ENCODE measurements around the gene RELT. TPM values are rescaled to one million over a fixed set of nuclear protein-coding genes. Genes with fewer than 3 reads are reported as not detected.

The RELT gene
- total and polyA plus RNA-seq, 2 of the 13 experiments (the other 11 are each of a cell fraction or from before 2014, with no cell fraction given): 2.5 to 4.7 TPM

DNA sequence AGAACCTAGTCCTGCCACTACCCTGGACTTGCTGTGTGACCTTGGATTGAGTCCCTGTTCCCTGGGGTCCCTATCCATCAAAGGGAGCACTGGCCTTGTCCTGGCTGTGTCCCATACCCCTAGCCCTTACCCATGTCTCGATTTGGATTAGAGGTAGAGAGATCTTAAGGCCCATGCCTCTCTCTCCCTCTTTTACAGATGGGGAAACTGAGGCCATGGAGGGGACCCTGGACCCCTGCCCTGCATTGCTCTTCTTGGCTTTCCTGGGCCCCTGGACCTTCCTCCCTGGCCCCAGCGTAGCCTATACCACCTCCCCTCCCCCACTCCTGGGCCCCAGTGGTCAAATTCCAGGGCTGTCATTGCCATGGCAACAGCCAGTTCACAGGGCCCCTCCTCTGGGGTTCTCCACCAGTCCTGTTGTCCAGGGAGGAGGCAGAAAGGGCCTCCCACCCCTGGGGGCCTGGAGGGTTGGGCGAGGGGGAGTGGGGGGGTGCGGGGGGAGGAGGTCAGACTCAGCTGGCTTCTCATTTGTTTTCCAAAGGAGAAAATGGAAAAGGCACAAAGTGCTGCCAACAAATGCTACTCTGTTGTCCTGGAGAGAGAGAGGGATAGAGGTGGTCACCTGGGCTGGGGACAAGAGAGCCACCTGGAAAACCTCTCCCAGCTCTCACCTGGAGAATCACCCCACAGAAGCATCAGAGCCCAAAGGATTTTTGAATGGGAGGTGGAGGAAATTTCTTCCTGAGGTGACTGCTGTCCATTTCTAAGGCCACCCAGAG is 44.9 kb upstream of the RELT start (continued):
- TF ChIP-seq, protein P1, sequence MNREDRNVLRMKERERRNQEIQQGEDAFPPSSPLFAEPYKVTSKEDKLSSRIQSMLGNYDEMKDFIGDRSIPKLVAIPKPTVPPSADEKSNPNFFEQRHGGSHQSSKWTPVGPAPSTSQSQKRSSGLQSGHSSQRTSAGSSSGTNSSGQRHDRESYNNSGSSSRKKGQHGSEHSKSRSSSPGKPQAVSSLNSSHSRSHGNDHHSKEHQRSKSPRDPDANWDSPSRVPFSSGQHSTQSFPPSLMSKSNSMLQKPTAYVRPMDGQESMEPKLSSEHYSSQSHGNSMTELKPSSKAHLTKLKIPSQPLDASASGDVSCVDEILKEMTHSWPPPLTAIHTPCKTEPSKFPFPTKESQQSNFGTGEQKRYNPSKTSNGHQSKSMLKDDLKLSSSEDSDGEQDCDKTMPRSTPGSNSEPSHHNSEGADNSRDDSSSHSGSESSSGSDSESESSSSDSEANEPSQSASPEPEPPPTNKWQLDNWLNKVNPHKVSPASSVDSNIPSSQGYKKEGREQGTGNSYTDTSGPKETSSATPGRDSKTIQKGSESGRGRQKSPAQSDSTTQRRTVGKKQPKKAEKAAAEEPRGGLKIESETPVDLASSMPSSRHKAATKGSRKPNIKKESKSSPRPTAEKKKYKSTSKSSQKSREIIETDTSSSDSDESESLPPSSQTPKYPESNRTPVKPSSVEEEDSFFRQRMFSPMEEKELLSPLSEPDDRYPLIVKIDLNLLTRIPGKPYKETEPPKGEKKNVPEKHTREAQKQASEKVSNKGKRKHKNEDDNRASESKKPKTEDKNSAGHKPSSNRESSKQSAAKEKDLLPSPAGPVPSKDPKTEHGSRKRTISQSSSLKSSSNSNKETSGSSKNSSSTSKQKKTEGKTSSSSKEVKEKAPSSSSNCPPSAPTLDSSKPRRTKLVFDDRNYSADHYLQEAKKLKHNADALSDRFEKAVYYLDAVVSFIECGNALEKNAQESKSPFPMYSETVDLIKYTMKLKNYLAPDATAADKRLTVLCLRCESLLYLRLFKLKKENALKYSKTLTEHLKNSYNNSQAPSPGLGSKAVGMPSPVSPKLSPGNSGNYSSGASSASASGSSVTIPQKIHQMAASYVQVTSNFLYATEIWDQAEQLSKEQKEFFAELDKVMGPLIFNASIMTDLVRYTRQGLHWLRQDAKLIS (CRISPR knock-in tag; IDR thresholded peaks at IDR 0.05): no peak
- TF ChIP-seq POLR2AphosphoS5 (IDR thresholded peaks at IDR 0.05; ENCODE audit: low read depth, low read length) (0 out of 2 replicates have a peak, but pooled peaks have one; percentile 21), HDAC1 (CRISPR knock-in tag; IDR thresholded peaks at IDR 0.05) (peak; percentile 86), SALL2 (CRISPR knock-in tag; IDR thresholded peaks at IDR 0.05) (no peak), ZNF292 (CRISPR knock-in tag; IDR thresholded peaks at IDR 0.05; ENCODE audit: borderline replicate concordance, low read depth) (no peak), KMT2A (CRISPR knock-in tag; IDR thresholded peaks at IDR 0.05) (peak; percentile 46; the same call in 1 of the 2 replicates), PHB2 (IDR thresholded peaks at IDR 0.05; ENCODE audit: partially characterized antibody) (no peak), SSRP1 (CRISPR knock-in tag; IDR thresholded peaks at IDR 0.05) (no peak), ARID2 (CRISPR knock-in tag; IDR thresholded peaks at IDR 0.05; ENCODE audit: borderline replicate concordance) (peak; percentile 77; the same call in 1 of the 2 replicates), HNRNPH1 (optimal IDR thresholded peaks at IDR 0.05; ENCODE audit: low read depth, low read length) (no peak), ZNF550 (CRISPR knock-in tag; IDR thresholded peaks at IDR 0.05; ENCODE audit: borderline replicate concordance) (no peak), NFE2 (CRISPR knock-in tag; IDR thresholded peaks at IDR 0.05) (no peak)
- TF ChIP-seq, protein P2, sequence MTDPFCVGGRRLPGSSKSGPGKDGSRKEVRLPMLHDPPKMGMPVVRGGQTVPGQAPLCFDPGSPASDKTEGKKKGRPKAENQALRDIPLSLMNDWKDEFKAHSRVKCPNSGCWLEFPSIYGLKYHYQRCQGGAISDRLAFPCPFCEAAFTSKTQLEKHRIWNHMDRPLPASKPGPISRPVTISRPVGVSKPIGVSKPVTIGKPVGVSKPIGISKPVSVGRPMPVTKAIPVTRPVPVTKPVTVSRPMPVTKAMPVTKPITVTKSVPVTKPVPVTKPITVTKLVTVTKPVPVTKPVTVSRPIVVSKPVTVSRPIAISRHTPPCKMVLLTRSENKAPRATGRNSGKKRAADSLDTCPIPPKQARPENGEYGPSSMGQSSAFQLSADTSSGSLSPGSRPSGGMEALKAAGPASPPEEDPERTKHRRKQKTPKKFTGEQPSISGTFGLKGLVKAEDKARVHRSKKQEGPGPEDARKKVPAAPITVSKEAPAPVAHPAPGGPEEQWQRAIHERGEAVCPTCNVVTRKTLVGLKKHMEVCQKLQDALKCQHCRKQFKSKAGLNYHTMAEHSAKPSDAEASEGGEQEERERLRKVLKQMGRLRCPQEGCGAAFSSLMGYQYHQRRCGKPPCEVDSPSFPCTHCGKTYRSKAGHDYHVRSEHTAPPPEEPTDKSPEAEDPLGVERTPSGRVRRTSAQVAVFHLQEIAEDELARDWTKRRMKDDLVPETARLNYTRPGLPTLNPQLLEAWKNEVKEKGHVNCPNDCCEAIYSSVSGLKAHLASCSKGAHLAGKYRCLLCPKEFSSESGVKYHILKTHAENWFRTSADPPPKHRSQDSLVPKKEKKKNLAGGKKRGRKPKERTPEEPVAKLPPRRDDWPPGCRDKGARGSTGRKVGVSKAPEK (CRISPR knock-in tag; IDR thresholded peaks at IDR 0.05; ENCODE audit: borderline replicate concordance): no peak
- TF ChIP-seq, protein P3, sequence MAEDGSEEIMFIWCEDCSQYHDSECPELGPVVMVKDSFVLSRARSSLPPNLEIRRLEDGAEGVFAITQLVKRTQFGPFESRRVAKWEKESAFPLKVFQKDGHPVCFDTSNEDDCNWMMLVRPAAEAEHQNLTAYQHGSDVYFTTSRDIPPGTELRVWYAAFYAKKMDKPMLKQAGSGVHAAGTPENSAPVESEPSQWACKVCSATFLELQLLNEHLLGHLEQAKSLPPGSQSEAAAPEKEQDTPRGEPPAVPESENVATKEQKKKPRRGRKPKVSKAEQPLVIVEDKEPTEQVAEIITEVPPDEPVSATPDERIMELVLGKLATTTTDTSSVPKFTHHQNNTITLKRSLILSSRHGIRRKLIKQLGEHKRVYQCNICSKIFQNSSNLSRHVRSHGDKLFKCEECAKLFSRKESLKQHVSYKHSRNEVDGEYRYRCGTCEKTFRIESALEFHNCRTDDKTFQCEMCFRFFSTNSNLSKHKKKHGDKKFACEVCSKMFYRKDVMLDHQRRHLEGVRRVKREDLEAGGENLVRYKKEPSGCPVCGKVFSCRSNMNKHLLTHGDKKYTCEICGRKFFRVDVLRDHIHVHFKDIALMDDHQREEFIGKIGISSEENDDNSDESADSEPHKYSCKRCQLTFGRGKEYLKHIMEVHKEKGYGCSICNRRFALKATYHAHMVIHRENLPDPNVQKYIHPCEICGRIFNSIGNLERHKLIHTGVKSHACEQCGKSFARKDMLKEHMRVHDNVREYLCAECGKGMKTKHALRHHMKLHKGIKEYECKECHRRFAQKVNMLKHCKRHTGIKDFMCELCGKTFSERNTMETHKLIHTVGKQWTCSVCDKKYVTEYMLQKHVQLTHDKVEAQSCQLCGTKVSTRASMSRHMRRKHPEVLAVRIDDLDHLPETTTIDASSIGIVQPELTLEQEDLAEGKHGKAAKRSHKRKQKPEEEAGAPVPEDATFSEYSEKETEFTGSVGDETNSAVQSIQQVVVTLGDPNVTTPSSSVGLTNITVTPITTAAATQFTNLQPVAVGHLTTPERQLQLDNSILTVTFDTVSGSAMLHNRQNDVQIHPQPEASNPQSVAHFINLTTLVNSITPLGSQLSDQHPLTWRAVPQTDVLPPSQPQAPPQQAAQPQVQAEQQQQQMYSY (CRISPR knock-in tag; IDR thresholded peaks at IDR 0.05): no peak
- TF ChIP-seq, protein P4, sequence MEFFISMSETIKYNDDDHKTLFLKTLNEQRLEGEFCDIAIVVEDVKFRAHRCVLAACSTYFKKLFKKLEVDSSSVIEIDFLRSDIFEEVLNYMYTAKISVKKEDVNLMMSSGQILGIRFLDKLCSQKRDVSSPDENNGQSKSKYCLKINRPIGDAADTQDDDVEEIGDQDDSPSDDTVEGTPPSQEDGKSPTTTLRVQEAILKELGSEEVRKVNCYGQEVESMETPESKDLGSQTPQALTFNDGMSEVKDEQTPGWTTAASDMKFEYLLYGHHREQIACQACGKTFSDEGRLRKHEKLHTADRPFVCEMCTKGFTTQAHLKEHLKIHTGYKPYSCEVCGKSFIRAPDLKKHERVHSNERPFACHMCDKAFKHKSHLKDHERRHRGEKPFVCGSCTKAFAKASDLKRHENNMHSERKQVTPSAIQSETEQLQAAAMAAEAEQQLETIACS (CRISPR knock-in tag; IDR thresholded peaks at IDR 0.05): no peak
